ENCODE data around the gene ELAVL2.

Gene ELAVL2

DNA sequence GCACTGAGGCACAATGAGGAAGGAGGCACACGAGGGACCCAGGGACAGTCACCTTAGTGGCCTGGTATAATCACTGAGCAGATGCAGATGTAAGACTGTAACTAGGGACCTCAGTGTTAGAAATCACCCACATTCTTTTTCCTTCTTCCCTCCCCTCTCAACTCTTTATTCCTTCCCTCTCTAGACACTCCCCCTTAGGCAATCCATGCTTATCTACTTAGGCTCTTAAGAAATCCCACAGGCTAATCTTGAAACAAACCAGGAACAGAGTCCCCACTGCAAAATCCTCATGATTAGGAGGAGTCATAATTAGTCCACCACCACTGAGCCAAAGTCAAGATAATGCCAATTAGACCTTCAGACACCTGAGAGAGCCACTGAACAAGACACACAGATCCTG lies 84.7 kb downstream of the ELAVL2 start:
- FAIRE-seq = peak; percentile 86
- TF ChIP-seq, protein P1, sequence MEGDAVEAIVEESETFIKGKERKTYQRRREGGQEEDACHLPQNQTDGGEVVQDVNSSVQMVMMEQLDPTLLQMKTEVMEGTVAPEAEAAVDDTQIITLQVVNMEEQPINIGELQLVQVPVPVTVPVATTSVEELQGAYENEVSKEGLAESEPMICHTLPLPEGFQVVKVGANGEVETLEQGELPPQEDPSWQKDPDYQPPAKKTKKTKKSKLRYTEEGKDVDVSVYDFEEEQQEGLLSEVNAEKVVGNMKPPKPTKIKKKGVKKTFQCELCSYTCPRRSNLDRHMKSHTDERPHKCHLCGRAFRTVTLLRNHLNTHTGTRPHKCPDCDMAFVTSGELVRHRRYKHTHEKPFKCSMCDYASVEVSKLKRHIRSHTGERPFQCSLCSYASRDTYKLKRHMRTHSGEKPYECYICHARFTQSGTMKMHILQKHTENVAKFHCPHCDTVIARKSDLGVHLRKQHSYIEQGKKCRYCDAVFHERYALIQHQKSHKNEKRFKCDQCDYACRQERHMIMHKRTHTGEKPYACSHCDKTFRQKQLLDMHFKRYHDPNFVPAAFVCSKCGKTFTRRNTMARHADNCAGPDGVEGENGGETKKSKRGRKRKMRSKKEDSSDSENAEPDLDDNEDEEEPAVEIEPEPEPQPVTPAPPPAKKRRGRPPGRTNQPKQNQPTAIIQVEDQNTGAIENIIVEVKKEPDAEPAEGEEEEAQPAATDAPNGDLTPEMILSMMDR (IDR thresholded peaks at IDR 0.05; ENCODE audit: insufficient read depth, missing control alignments) = no peak
- DNase-seq (ENCODE audit: insufficient read length, low spot score) = peak; percentile 14

DNA sequence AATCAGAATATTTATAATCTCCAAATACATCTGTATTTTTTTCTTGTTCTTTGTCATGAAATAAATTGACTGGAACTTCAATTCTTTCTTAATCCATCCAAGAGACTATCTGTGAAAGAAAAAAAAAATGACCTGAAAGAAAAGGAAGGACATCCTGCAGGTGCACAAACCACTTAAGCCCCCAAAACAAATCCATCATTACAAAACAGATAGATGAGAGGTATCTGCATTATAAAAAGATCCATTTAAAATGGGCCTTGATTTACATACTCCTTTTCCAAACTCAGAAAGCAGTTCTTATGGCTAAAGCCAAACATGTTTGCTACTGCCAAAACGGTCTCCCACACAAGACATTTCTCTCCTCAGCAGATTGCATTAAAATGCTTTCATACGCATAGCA lies 85.5 kb downstream of the ELAVL2 start:
- DNase-seq (ENCODE audit: insufficient read length, low spot score) = no peak
- TF ChIP-seq, protein P1 (IDR thresholded peaks at IDR 0.05; ENCODE audit: insufficient read depth, missing control alignments) = no peak
- FAIRE-seq = no peak

DNA sequence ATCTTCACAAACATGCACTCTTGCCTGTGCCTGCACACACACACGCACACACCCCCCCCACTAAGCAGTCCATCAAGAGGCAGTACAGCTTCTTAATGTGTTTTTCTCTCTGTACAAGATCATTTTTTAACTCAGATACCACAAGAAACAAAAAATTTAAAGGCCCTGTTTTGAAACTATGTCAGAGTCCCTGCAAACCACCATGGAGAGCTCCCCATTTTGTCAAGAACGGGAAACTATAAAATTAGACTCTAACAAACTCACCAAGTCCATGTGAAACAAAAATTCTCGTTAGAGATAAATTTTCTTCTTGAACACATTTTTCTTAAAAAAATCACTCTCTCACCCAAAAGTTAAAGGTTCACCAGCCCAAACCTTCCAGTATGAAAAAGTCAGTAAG lies 86.3 kb downstream of the ELAVL2 start:
- DNase-seq (ENCODE audit: insufficient read length, low spot score) (no peak), FAIRE-seq (no peak)
- TF ChIP-seq, protein P1 (IDR thresholded peaks at IDR 0.05; ENCODE audit: insufficient read depth, missing control alignments) = no peak

DNA sequence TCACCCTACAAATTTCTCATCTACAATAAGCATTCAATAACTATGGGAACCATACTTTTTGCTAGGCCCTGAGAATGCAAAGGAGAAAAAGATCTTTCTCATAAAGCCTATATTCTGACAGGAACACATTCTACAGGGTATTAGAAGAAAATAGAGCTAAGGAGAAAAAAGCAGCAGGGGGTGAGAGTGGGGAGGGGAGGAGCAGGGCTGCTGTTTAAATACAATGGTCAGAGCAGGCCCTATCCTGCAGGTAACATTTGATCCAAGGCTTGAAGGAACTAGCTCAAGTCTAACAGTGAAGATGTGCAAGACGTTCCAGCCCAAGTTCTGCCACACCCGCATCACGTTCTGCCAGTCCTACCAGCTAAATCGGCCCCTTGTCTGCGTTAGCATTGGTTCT lies 89.7 kb downstream of the ELAVL2 start:
- TF ChIP-seq, protein P1 (IDR thresholded peaks at IDR 0.05; ENCODE audit: insufficient read depth, missing control alignments) = no peak
- no peak for FAIRE-seq

DNA sequence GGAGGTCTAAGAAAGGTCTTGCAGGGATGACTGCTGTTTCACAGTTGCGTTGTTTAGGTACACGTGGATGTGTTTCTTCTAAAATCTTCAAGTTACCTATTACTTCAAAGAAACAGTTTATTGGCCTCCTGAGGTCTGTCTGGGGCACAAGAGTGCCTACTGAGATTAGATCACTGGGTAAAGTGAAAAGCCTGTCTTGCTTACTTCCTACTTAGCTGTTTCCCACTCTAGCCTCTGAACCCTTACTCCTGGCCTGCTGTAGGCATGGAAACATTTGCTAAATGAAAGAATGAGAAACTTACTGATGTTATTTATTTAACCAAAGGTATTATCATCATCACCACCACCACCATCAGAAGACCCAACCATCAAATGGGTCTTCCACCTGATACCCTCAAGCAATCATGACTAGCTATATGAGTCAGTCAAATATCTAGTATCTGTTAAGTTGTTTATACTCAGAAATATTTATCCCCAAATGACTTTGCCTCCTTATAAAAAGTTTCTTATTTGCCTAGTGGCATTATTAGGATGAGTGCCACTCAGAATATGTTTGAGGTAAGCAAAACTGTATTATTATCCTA lies 92.5 kb downstream of the ELAVL2 start:
- DNase-seq (ENCODE audit: insufficient read length, low spot score) = no peak
- no peak for FAIRE-seq
- TF ChIP-seq, protein P1 (IDR thresholded peaks at IDR 0.05; ENCODE audit: insufficient read depth, missing control alignments) = no peak

More for the DNA sequence above, 89.7 kb downstream of the ELAVL2 start:
- DNase-seq (ENCODE audit: insufficient read length, low spot score) = no peak

DNA sequence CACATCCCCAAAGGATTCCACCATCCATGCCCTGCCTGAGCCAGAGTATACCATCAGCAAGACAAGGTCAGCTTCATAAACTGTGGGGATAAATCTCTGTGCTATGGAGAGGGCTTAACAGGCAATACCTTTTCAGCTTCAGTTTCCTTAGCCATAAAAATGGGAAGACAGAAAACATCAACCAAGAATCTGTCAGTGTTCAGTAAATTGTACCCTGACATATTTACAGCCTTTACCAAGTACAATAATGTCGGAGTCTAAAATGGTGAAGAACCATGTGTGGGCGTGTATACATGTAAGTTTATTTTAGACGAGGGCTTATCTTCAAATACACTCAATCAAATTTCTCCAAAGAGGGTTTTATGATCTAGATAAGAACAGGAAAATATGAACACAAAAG lies 94.7 kb downstream of the ELAVL2 start:
- DNase-seq (ENCODE audit: insufficient read length, low spot score) (no peak), FAIRE-seq (no peak)
- TF ChIP-seq, protein P1 (IDR thresholded peaks at IDR 0.05; ENCODE audit: insufficient read depth, missing control alignments) = no peak

DNA sequence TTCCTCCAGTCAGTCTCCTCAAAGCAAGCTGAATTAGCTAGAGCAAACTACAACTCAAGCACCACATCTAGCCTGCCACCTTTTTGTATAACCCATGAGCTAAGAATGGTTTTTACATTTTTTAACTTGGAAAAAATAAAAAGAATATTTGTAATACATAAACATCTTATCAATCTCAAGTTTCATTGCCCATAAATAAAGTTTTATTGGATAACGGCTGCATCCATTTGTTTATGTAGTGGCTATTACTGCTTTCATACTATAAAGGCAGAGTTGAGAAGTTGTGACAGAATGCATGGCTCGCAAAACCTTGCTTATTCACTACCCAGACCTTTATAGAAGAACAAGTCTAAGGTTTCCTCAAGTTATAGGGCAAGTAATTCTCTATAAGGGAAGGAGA lies 95.7 kb downstream of the ELAVL2 start:
- no peak for FAIRE-seq
- DNase-seq (ENCODE audit: insufficient read length, low spot score) = no peak
- TF ChIP-seq, protein P1 (IDR thresholded peaks at IDR 0.05; ENCODE audit: insufficient read depth, missing control alignments) = no peak

Data from D721Med (cell line).